Breast epithelium (tissue), 3 donors: ENCODE data around the gene AMBN.

Experiments
- POLR2A ChIP-seq: fragments of 450-650 bp; IDR thresholded peaks from one replicate; pipeline ENCODE4 v1.6.1; 2016; ENCODE audit warnings: antibody characterized with exemption, mild to moderate bottlenecking, moderate library complexity
- POLR2AphosphoS5 ChIP-seq, 3 donors: sonication (generic); formaldehyde crosslinking; IDR thresholded peaks; one replicate each; pipeline ENCODE4 v1.6.1; 2017; ENCODE audit warnings: antibody characterized with exemption in 3 of 3
- TF ChIP-seq, protein P1 (sequence below), 3 donors: fragments of 450-650 bp; IDR thresholded peaks; one replicate each; pipeline ENCODE4 v1.5.1; 2016 to 2017; ENCODE audit warnings: antibody characterized with exemption in 3 of 3, mild to moderate bottlenecking in 3 of 3, moderate library complexity in 3 of 3

DNA sequence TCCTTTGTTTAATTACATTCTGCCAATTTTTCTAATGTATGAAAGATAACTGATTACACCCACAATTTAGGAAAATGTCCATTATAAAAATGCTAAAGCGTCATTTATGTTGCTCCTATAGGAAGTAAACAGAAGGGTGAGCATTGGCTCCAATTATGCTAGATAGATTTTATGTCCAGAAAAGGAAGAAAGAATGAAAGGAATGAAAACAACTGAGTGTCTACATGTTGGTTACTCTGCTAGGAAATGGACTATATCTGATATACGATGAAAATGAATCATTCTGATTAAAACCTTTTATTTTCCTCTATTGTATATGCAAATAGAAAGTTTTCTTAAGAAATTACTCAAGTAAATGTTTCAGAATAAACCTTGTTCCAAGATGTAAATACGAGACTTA is 38.1 kb downstream of the AMBN start:
- TF ChIP-seq, protein P1, sequence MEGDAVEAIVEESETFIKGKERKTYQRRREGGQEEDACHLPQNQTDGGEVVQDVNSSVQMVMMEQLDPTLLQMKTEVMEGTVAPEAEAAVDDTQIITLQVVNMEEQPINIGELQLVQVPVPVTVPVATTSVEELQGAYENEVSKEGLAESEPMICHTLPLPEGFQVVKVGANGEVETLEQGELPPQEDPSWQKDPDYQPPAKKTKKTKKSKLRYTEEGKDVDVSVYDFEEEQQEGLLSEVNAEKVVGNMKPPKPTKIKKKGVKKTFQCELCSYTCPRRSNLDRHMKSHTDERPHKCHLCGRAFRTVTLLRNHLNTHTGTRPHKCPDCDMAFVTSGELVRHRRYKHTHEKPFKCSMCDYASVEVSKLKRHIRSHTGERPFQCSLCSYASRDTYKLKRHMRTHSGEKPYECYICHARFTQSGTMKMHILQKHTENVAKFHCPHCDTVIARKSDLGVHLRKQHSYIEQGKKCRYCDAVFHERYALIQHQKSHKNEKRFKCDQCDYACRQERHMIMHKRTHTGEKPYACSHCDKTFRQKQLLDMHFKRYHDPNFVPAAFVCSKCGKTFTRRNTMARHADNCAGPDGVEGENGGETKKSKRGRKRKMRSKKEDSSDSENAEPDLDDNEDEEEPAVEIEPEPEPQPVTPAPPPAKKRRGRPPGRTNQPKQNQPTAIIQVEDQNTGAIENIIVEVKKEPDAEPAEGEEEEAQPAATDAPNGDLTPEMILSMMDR (IDR thresholded peaks at IDR 0.05) = no peak
- TF ChIP-seq POLR2A (no peak), POLR2AphosphoS5 (IDR thresholded peaks at IDR 0.05) (no peak)
